GM18858 (cell line): ENCODE measurements around the gene DCDC1.

ENCODE experiments used
- ATAC-seq: cut with Tn5 transposase; IDR thresholded peaks from one replicate; pipeline ENCODE4 v1.9.1; 2021; ENCODE audit not compliant: unreplicated experiment

DCDC1 gene

GRCh38 chr11:30861531-30861930 is 508.0 kb downstream of the DCDC1 start:
- no peak for ATAC-seq

- ATAC-seq: no peak
Observed at GRCh38 chr11:30861064-30861463, 508.5 kb downstream of the DCDC1 start.

- no peak for ATAC-seq
Observed at GRCh38 chr11:30860146-30860545, 509.4 kb downstream of the DCDC1 start.

GRCh38 chr11:30859669-30860068 is 509.9 kb downstream of the DCDC1 start:
- ATAC-seq: no peak

GRCh38 chr11:30855383-30856006 is 514.0 kb downstream of the DCDC1 start:
- ATAC-seq: no peak

GRCh38 chr11:30853439-30853838 is 516.1 kb downstream of the DCDC1 start:
- ATAC-seq: no peak

- no peak for ATAC-seq
Observed at GRCh38 chr11:30852645-30853044, 516.9 kb downstream of the DCDC1 start.

- no peak for ATAC-seq
Observed at GRCh38 chr11:30852091-30852490, 517.4 kb downstream of the DCDC1 start.

- ATAC-seq: no peak
Observed at GRCh38 chr11:30837252-30837651, 532.3 kb downstream of the DCDC1 start.

- no peak for ATAC-seq
Observed at GRCh38 chr11:30832831-30833230, 536.7 kb downstream of the DCDC1 start.

GRCh38 chr11:30830681-30831080 is 538.9 kb downstream of the DCDC1 start:
- no peak for ATAC-seq

GRCh38 chr11:30826911-30827310 is 542.6 kb downstream of the DCDC1 start:
- ATAC-seq: no peak

- ATAC-seq: no peak
Observed at GRCh38 chr11:30825723-30826122, 543.8 kb downstream of the DCDC1 start.

GRCh38 chr11:30823119-30823518 is 546.4 kb downstream of the DCDC1 start:
- no peak for ATAC-seq

GRCh38 chr11:30821438-30821965 is 548.0 kb downstream of the DCDC1 start:
- no peak for ATAC-seq

- no peak for ATAC-seq
Observed at GRCh38 chr11:30818721-30819120, 550.8 kb downstream of the DCDC1 start.

- ATAC-seq: no peak
Observed at GRCh38 chr11:30816959-30817880, 552.3 kb downstream of the DCDC1 start.

- ATAC-seq: no peak
Observed at GRCh38 chr11:30815619-30816018, 553.9 kb downstream of the DCDC1 start.

- ATAC-seq: no peak
Observed at GRCh38 chr11:30814737-30815136, 554.8 kb downstream of the DCDC1 start.
